Activated T-cell treated with anti-CD3 and anti-CD28 coated beads, Interleukin-2, amount 50 U/mL, for 24 hours (primary cell): Measurements from ENCODE around the gene LDLRAD4.
A peak's percentile ranks its signal among the peaks of the same experiment; 100 is the strongest.

ENCODE experiments used
- DNase-seq: peaks from one replicate; pipeline ENCODE4 v3.0.0-alpha.2; 2020
- H3K27ac Mint-ChIP-seq: 2 replicates; pipeline ENCODE4 v1.8.0; 2020; ENCODE audit warnings: mild to moderate bottlenecking, mixed read lengths
- H3K27me3 Mint-ChIP-seq: 2 replicates; pipeline ENCODE4 v1.8.0; 2020; ENCODE audit warnings: mixed read lengths
- H3K36me3 Mint-ChIP-seq: 2 replicates; pipeline ENCODE4 v1.8.0; 2020; ENCODE audit warnings: low read depth, mixed read lengths
- H3K4me1 Mint-ChIP-seq: 2 replicates; pipeline ENCODE4 v1.8.0; 2020; ENCODE audit warnings: low read depth, mixed read lengths
- H3K4me3 Mint-ChIP-seq: 2 replicates; pipeline ENCODE4 v1.8.0; 2020; ENCODE audit warnings: mild to moderate bottlenecking, moderate library complexity, mixed read lengths
- H3K9me3 Mint-ChIP-seq: 2 replicates; pipeline ENCODE4 v1.8.0; 2020; ENCODE audit warnings: mixed read lengths

Gene LDLRAD4

GRCh38 chr18:13429884-13430510, 211.4 kb downstream of the LDLRAD4 start:
- no peaks in the 10 kb centered on the region for H3K9me3 Mint-ChIP-seq
- no peaks in the 10 kb centered on the region for H3K27me3 Mint-ChIP-seq
- H3K36me3 Mint-ChIP-seq = peaks cover 12% of the 10 kb centered on the region
- no peak overlapping the region for H3K4me3 Mint-ChIP-seq
- peak; percentile 22 for DNase-seq
- peaks cover 36% of the 10 kb centered on the region for H3K4me1 Mint-ChIP-seq
- H3K27ac Mint-ChIP-seq = no peak overlapping the region

DNA sequence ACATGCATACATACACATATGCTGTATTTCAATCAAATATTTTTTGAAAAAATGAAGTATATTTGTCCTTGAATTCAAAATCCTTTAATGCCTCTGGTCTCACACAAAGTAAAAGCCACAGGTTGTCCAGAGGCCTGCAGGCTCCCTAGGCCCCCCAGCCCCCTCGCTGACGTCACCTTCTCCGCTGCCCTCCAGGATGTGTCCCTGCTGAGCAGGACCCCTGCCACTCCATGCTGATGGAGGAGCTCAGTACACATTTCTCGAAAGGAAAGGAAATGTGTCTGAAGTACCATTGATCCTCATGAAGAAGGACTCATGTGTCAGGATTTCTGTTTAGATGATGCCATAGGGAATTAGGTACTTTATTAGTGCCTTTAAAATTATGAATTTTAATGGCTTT, 212.1 kb downstream of the LDLRAD4 start:
- Mint-ChIP-seq H3K4me3 (no peak overlapping the region), H3K4me1 (peaks cover 38% of the 10 kb centered on the region), H3K36me3 (peaks cover 12% of the 10 kb centered on the region), H3K27me3 (no peaks in the 10 kb centered on the region), H3K9me3 (no peaks in the 10 kb centered on the region), H3K27ac (no peak overlapping the region)
- DNase-seq = peak; percentile 20

DNA sequence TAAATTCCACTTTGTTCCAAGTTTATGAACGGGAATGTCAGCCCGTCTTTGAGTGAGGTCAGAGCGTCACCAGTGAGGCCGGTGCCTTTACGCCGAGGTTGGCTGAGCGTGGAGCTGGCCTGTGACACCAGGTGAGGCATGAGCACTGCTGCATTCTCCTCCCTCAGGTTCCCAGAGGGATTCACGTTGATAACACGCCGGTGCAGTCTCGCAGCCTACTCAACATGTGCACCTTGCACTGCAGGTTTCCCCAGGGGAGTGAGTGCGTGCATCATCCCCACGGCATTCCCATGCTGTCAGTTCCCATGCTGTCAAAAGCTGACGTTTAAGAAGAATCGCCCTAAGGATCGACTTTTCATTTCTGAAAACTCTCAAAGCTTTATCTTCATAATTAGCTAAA, 213.3 kb downstream of the LDLRAD4 start:
- no peak overlapping the region for H3K4me3 Mint-ChIP-seq
- no peak overlapping the region for H3K27ac Mint-ChIP-seq

DNA sequence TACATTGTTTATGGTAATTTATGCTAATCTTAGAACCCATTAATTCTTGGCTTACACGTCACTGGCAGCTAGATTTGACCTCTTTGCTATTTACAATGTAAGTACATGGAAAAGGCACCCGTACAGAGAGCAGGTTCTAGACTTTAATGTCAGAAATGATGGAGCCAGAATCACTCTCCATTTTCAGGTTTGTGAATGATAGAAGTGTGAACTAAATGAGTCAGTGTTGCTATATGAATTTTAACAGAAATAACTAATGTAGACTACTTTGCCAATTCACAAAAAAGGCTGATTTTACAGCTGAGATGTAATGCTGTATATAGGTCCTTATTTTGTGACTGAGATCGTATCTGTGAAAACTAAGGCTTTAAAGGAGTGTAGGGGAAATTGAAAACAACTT, 214.6 kb downstream of the LDLRAD4 start:
- H3K4me3 Mint-ChIP-seq = no peak overlapping the region
- H3K27me3 Mint-ChIP-seq = no peaks in the 10 kb centered on the region
- H3K36me3 Mint-ChIP-seq = peaks cover 12% of the 10 kb centered on the region
- H3K9me3 Mint-ChIP-seq = no peaks in the 10 kb centered on the region
- H3K27ac Mint-ChIP-seq = peak overlapping the region; percentile 67
- peaks cover 56% of the 10 kb centered on the region for H3K4me1 Mint-ChIP-seq
- DNase-seq = no peak

More for the DNA sequence above, 213.3 kb downstream of the LDLRAD4 start:
- peaks cover 12% of the 10 kb centered on the region for H3K36me3 Mint-ChIP-seq
- no peaks in the 10 kb centered on the region for H3K9me3 Mint-ChIP-seq
- no peak for DNase-seq
- peaks cover 47% of the 10 kb centered on the region for H3K4me1 Mint-ChIP-seq
- H3K27me3 Mint-ChIP-seq = no peaks in the 10 kb centered on the region

GRCh38 chr18:13433685-13434084, 215.1 kb downstream of the LDLRAD4 start:
- Mint-ChIP-seq H3K4me3 (no peak overlapping the region), H3K27me3 (no peaks in the 10 kb centered on the region), H3K9me3 (no peaks in the 10 kb centered on the region), H3K4me1 (peaks cover 56% of the 10 kb centered on the region), H3K36me3 (peaks cover 12% of the 10 kb centered on the region), H3K27ac (no peak overlapping the region)
- peak; percentile 9 for DNase-seq

DNA sequence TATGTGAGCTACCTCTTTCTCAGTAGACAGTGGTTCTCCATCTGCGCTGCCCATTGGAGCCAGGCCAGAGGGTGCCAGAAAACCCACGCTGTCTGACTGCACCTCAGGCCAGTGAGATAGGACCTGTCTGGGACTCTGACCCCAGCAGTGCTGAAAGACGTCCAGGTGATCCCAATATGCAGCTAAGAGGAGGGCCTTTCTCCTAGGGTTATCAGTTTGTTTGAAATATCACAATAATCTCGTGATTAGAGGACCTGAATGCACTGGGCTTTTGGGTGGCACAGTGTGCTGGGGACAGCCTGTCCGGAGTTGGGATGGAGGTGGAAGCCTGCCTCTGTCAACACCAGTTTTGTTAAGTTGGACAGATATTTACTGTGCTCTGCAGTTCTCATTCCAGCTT, 216.3 kb downstream of the LDLRAD4 start:
- no peak overlapping the region for H3K4me3 Mint-ChIP-seq
- DNase-seq = peak; percentile 16
- peaks cover 67% of the 10 kb centered on the region for H3K4me1 Mint-ChIP-seq
- H3K27ac Mint-ChIP-seq = no peak overlapping the region
- no peaks in the 10 kb centered on the region for H3K27me3 Mint-ChIP-seq
- peaks cover 11% of the 10 kb centered on the region for H3K36me3 Mint-ChIP-seq
- no peaks in the 10 kb centered on the region for H3K9me3 Mint-ChIP-seq

DNA sequence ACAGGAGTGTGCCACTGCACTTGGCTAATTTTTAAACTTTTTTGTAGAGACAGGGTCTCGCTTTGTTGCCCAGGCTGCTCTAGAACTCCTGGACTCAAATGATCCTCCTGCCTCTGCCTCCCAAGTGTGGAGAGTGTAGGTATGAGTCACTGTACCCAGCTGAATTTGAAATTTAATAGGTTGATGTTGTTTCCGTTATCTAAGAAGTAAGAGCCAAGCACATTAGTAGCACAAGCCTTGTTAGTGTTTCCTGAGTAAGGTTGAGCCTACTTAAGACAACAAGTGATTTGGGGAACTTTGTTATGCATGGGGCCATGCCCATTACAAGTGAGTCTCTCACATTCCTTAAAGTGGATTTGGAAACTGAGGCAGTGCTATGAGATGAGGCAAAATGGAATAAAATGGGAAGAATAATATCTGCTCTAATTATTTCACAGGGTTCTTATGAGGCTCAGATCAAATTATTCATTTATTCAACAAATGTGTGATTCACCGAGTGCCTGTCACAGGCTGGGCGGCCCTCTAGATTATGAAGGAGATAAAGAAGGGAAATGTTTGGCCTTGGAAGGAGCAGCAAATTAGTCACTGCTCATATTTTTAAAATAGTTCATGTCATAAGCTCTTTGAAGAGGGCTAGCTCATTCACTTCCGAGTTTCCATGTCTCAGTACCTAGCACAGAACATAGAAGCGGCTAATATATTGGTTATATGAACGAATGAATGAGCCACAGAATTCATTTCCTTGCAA, 217.2 kb downstream of the LDLRAD4 start:
- Mint-ChIP-seq H3K36me3 (peaks cover 12% of the 10 kb centered on the region), H3K4me1 (peaks cover 69% of the 10 kb centered on the region), H3K4me3 (peak overlapping the region; percentile 2), H3K27me3 (no peaks in the 10 kb centered on the region), H3K9me3 (no peaks in the 10 kb centered on the region), H3K27ac (peak overlapping the region; percentile 94)
- no peak for DNase-seq

DNA sequence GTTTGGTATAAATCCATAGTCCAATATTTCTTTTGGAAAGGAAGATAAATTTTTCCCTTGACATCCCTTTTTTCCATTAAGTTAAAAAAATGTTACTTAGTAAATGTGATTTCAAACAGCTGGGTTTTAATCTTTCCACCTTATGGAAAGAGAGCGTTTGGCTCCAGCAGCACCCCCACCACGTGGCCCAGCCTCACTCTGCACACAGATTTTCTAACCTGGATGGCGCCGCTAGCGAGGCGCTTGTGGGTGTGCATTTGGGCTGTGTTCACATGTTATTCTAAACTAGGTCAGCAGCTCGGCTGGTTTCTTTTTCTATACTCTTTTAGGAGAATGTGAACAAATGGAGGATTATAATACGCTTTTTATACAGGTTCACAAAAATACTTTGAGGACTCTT, 218.0 kb downstream of the LDLRAD4 start:
- peaks cover 17% of the 10 kb centered on the region for H3K36me3 Mint-ChIP-seq
- H3K9me3 Mint-ChIP-seq = no peaks in the 10 kb centered on the region
- no peaks in the 10 kb centered on the region for H3K27me3 Mint-ChIP-seq
- H3K4me1 Mint-ChIP-seq = peaks cover 67% of the 10 kb centered on the region
- peak overlapping the region; percentile 39 for H3K4me3 Mint-ChIP-seq
- H3K27ac Mint-ChIP-seq = peak overlapping the region; percentile 94
- peak; percentile 54 for DNase-seq

GRCh38 chr18:13437034-13437433, 218.5 kb downstream of the LDLRAD4 start:
- H3K27ac Mint-ChIP-seq = peak overlapping the region; percentile 94
- no peaks in the 10 kb centered on the region for H3K27me3 Mint-ChIP-seq
- peak overlapping the region; percentile 39 for H3K4me3 Mint-ChIP-seq
- peaks cover 15% of the 10 kb centered on the region for H3K36me3 Mint-ChIP-seq
- H3K9me3 Mint-ChIP-seq = no peaks in the 10 kb centered on the region
- DNase-seq = peak; percentile 38
- H3K4me1 Mint-ChIP-seq = peaks cover 67% of the 10 kb centered on the region

- H3K27me3 Mint-ChIP-seq = no peaks in the 10 kb centered on the region
- peak overlapping the region; percentile 61 for H3K4me3 Mint-ChIP-seq
- peak; percentile 61 for DNase-seq
- H3K36me3 Mint-ChIP-seq = peaks cover 15% of the 10 kb centered on the region
- no peaks in the 10 kb centered on the region for H3K9me3 Mint-ChIP-seq
- peaks cover 65% of the 10 kb centered on the region for H3K4me1 Mint-ChIP-seq
- peak overlapping the region; percentile 94 for H3K27ac Mint-ChIP-seq
Measured at GRCh38 chr18:13437796-13438506, 219.4 kb downstream of the LDLRAD4 start.

- H3K4me3 Mint-ChIP-seq = peak overlapping the region; percentile 61
- peak overlapping the region; percentile 94 for H3K27ac Mint-ChIP-seq
- H3K4me1 Mint-ChIP-seq = peaks cover 65% of the 10 kb centered on the region
- peaks cover 15% of the 10 kb centered on the region for H3K36me3 Mint-ChIP-seq
- H3K27me3 Mint-ChIP-seq = no peaks in the 10 kb centered on the region
- DNase-seq = no peak
- no peaks in the 10 kb centered on the region for H3K9me3 Mint-ChIP-seq
Measured at GRCh38 chr18:13438507-13439056, 220.0 kb downstream of the LDLRAD4 start.

DNA sequence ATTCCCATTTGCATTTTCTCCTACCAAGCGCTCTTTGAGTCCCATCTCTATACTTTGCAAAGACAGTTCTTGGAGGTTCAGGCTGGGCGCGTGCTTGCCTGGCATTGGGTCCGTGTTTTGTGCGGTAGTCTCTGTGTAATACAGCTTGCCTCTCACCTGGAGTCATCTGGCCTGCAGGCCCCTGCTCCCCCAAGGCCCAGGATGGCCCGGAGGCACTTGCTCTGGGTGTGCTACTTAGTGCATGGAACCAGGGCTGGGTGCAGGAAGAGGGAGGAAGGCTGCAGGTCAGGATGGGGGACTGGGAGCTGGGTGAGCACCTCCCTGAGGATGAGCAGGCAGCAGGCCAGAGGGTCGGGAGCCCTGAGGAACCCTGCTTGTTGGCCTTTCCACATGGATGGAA, 220.9 kb downstream of the LDLRAD4 start:
- peak; percentile 28 for DNase-seq
- Mint-ChIP-seq H3K27ac (peak overlapping the region; percentile 80), H3K36me3 (peaks cover 17% of the 10 kb centered on the region), H3K4me3 (peak overlapping the region; percentile 45), H3K4me1 (peaks cover 66% of the 10 kb centered on the region), H3K9me3 (no peaks in the 10 kb centered on the region), H3K27me3 (no peaks in the 10 kb centered on the region)

GRCh38 chr18:13440277-13441248, 222.0 kb downstream of the LDLRAD4 start:
- Mint-ChIP-seq H3K4me3 (no peak overlapping the region), H3K36me3 (peaks cover 17% of the 10 kb centered on the region), H3K9me3 (no peaks in the 10 kb centered on the region), H3K27ac (peak overlapping the region; percentile 56), H3K4me1 (peaks cover 58% of the 10 kb centered on the region), H3K27me3 (no peaks in the 10 kb centered on the region)
- DNase-seq = peak; percentile 19

GRCh38 chr18:13441736-13442135, 223.2 kb downstream of the LDLRAD4 start:
- H3K27me3 Mint-ChIP-seq = no peaks in the 10 kb centered on the region
- no peak for DNase-seq
- no peak overlapping the region for H3K4me3 Mint-ChIP-seq
- H3K36me3 Mint-ChIP-seq = peaks cover 17% of the 10 kb centered on the region
- no peak overlapping the region for H3K27ac Mint-ChIP-seq
- H3K9me3 Mint-ChIP-seq = no peaks in the 10 kb centered on the region
- H3K4me1 Mint-ChIP-seq = peaks cover 46% of the 10 kb centered on the region
